Activated naive CD8-positive, alpha-beta T cell treated with anti-CD3 and anti-CD28 coated beads, Interleukin-2, amount 50 U/mL, for 16 hours (primary cell): ENCODE measurements around the gene MDFI.
"Not testable (repeated sequence)": the region's sequence is repeated elsewhere in the genome, so short reads cannot be mapped to it uniquely, and the experiment has no call there.

Experiments
- DNase-seq: peaks from one replicate; pipeline ENCODE4 v3.0.0-alpha.2; 2020; ENCODE audit warnings: low read depth, low spot score

Gene MDFI

GRCh38 chr6:41602864-41603608, 35.2 kb upstream of the MDFI start:
- DNase-seq: peak; percentile 49

GRCh38 chr6:41604006-41604405, 34.3 kb upstream of the MDFI start:
- no peak for DNase-seq

GRCh38 chr6:41605649-41606048, 32.6 kb upstream of the MDFI start:
- DNase-seq: no peak

GRCh38 chr6:41607036-41607435, 31.2 kb upstream of the MDFI start:
- DNase-seq: no peak

GRCh38 chr6:41607736-41608135, 30.5 kb upstream of the MDFI start:
- DNase-seq: no peak

GRCh38 chr6:41608443-41609151, 29.7 kb upstream of the MDFI start:
- DNase-seq: no peak

GRCh38 chr6:41614715-41615114, 23.6 kb upstream of the MDFI start:
- DNase-seq: no peak

GRCh38 chr6:41615311-41615710, 23.0 kb upstream of the MDFI start:
- DNase-seq: no peak

- DNase-seq: no peak
Observed at GRCh38 chr6:41618598-41618997, 19.7 kb upstream of the MDFI start.

- DNase-seq: not testable (repeated sequence)
Observed at GRCh38 chr6:41619193-41619592, 19.1 kb upstream of the MDFI start.

- no peak for DNase-seq
Observed at GRCh38 chr6:41621367-41621766, 16.9 kb upstream of the MDFI start.

- DNase-seq: no peak
Observed at GRCh38 chr6:41621802-41622201, 16.5 kb upstream of the MDFI start.

GRCh38 chr6:41622206-41622988, 15.9 kb upstream of the MDFI start:
- DNase-seq: no peak

- no peak for DNase-seq
Observed at GRCh38 chr6:41623330-41623729, 14.9 kb upstream of the MDFI start.

- DNase-seq: no peak
Observed at GRCh38 chr6:41624621-41625380, 13.5 kb upstream of the MDFI start.

- DNase-seq: no peak
Observed at GRCh38 chr6:41625442-41625841, 12.8 kb upstream of the MDFI start.

GRCh38 chr6:41626022-41626421, 12.2 kb upstream of the MDFI start:
- no peak for DNase-seq

- DNase-seq: no peak
Observed at GRCh38 chr6:41626917-41627316, 11.4 kb upstream of the MDFI start.

GRCh38 chr6:41629128-41629527, 9.1 kb upstream of the MDFI start:
- DNase-seq: no peak

GRCh38 chr6:41630069-41630468, 8.2 kb upstream of the MDFI start:
- no peak for DNase-seq

GRCh38 chr6:41630946-41631345, 7.3 kb upstream of the MDFI start:
- no peak for DNase-seq
